ENCODE measurements around the gene PLIN4.

The PLIN4 gene

GRCh38 chr19:4488496-4488895, 29.8 kb downstream of the PLIN4 start:
- no peak overlapping the region for H3K4me3 ChIP-seq (ENCODE audit: low read length)
- TF ChIP-seq ZNF274 (IDR thresholded peaks at IDR 0.05; ENCODE audit: low read depth, low read length): no peak

GRCh38 chr19:4487572-4487971, 30.7 kb downstream of the PLIN4 start:
- no peak for TF ChIP-seq ZNF274 (IDR thresholded peaks at IDR 0.05; ENCODE audit: low read depth, low read length)
- H3K4me3 ChIP-seq (ENCODE audit: low read length): no peak overlapping the region

DNA sequence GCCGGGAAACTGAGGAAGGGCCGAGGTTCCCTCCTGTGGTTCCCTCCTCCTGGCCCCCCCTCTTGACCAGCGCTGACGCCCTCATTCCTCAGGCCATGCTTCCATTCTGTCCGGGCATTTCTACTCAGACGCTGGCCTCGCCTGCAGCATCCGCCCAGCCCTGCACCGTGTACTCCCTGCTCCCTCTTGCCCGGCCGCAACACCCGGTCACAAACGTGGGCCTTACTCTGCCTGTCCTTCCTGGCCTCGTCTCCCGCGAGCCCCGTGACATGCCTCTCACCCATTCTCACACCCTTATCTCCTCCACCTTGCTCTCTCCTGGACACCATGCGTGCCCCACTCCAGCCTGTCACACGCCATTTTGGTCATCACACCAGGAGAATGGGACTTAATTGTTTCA, 34.9 kb downstream of the PLIN4 start:
- no peak for TF ChIP-seq ZNF274 (IDR thresholded peaks at IDR 0.05; ENCODE audit: low read depth, low read length)
- no peak overlapping the region for H3K4me3 ChIP-seq (ENCODE audit: low read length)

DNA sequence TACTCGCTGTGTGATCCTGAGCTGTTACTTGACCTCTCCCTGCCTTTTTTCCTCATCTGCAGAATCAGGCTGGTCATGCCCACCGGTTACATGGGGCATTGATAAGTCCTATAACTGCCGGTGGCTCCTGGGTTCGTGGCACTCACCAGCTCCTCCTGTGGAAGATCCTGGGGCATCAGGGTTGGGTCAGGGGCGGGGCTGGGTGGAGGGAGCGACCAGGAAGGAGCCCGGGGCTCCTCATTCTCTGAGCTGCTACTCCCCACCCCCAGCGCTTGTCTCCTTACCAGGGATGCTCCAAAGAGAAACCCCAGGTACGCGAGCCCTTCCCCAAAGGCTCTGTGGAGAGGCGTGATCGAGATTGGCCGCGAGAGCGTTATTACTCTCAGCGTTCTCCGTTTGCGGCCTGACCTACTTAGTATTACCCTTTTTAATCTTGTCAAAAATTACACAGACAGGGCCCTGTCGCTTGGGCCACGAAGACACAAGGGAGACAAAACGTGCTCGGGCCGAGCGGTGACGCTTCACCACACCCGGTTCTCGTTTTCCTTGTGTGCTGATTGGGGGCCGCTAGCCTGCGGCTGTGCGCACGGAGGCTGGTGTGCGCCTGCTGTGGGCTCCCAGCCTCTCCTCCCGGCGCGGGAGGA, 35.4 kb downstream of the PLIN4 start:
- H3K4me3 ChIP-seq (ENCODE audit: low read length): no peak overlapping the region
- TF ChIP-seq ZNF274 (IDR thresholded peaks at IDR 0.05; ENCODE audit: low read depth, low read length): no peak

DNA sequence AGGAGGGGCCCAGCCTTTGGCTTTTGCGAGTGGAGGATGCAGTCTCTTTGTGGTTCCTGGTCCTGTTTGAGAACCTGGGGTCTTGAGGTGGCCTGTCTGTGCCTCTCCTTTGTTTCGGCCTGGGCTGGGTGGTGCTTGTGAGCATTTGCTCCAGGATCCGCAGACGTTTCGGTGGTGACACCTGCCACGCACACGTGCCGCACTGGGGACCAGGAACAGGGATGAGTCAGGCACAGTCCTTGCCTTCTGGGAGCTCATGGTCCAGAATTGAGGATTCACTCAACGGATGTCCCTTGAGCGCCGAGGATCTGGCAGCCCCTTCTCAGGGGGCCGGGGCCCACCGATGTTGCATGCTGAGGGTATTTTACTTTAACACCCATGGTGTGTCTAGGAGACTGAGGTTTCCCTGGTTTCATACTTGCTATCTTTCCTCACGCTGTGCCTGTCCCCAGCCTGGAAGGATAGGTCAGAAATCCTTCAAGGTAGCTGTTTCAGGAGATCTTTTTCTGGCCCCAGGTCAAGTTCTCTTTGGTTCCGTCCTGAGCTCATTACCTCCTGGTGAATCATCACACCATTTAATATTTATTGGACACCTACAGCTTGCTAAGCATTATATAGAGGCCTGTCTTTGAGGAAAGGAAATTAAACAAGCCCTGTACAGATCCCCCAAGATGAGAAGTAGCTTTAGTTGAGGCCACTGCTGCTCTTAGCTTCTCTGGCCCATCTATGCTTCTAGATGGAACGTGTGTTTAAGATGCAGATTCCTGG, 41.1 kb downstream of the PLIN4 start:
- no peak overlapping the region for H3K4me3 ChIP-seq (ENCODE audit: low read length)
- TF ChIP-seq ZNF274 (IDR thresholded peaks at IDR 0.05; ENCODE audit: low read depth, low read length): no peak

GRCh38 chr19:4474514-4475022, 43.7 kb downstream of the PLIN4 start:
- H3K4me3 ChIP-seq (ENCODE audit: low read length): peak overlapping the region; percentile 58; the same call in 1 of the 2 replicates
- no peak for TF ChIP-seq ZNF274 (IDR thresholded peaks at IDR 0.05; ENCODE audit: low read depth, low read length)

- TF ChIP-seq ZNF274 (IDR thresholded peaks at IDR 0.05; ENCODE audit: low read depth, low read length): no peak
- H3K4me3 ChIP-seq (ENCODE audit: low read length): peak overlapping the region; percentile 58
These were observed 44.3 kb downstream of the PLIN4 start for GRCh38 chr19:4473763-4474513.

- peak overlapping the region; percentile 95 for H3K4me3 ChIP-seq (ENCODE audit: low read length)
- no peak for TF ChIP-seq ZNF274 (IDR thresholded peaks at IDR 0.05; ENCODE audit: low read depth, low read length)
These were observed 45.1 kb downstream of the PLIN4 start for GRCh38 chr19:4473011-4473762.

GRCh38 chr19:4472174-4472974, 45.9 kb downstream of the PLIN4 start, which contains the start of gene HDGFL2:
Gene HDGFL2, plus strand, starts transcription at chr19:4472297. Its CDS starts 54 bp downstream, at chr19:4472351.
- no peak for TF ChIP-seq ZNF274 (IDR thresholded peaks at IDR 0.05; ENCODE audit: low read depth, low read length)
- H3K4me3 ChIP-seq (ENCODE audit: low read length): peak within 1 kb of the TSS; percentile 95

- peak overlapping the region; percentile 72 for H3K4me3 ChIP-seq (ENCODE audit: low read length)
- no peak for TF ChIP-seq ZNF274 (IDR thresholded peaks at IDR 0.05; ENCODE audit: low read depth, low read length)
These were observed 46.7 kb downstream of the PLIN4 start for GRCh38 chr19:4471403-4472173.

- TF ChIP-seq ZNF274 (IDR thresholded peaks at IDR 0.05; ENCODE audit: low read depth, low read length): no peak
These were observed 50.5 kb downstream of the PLIN4 start for GRCh38 chr19:4467835-4468234.

GRCh38 chr19:4464815-4465581, 53.3 kb downstream of the PLIN4 start:
- no peak overlapping the region for H3K4me3 ChIP-seq (ENCODE audit: low read length)
- no peak for TF ChIP-seq ZNF274 (IDR thresholded peaks at IDR 0.05; ENCODE audit: low read depth, low read length)

More at GRCh38 chr19:4467835-4468234, 50.5 kb downstream of the PLIN4 start:
- no peak overlapping the region for H3K4me3 ChIP-seq (ENCODE audit: low read length)

Measured in GM08714 (cell line).